Endothelial cell of umbilical vein (primary cell): ENCODE results near the gene CDH22. TPM values are rescaled to one million over a fixed set of nuclear protein-coding genes. Genes with fewer than 3 reads are reported as not detected.

Experiments used
- BruUV-seq: library from RNA; stranded (reverse); fragments of 400-500 nt; replicated peaks from 2 replicates; lab custom pipeline; 2021; lab: Mats Ljungman, UMichigan
- CTCF ChIA-PET: fragments of 300-600, 350-600 bp; sonication (Branson Sonifier 250); formaldehyde crosslinking; loops from one replicate; lab custom pipeline; 2021; ENCODE audit warnings: antibody characterized with exemption, inconsistent platforms; lab: Charles Lee
- POLR2A ChIA-PET: fragments of 300-600, 350-600 bp; sonication (Branson Sonifier 250); formaldehyde crosslinking; loops from one replicate; lab custom pipeline; 2021; ENCODE audit warnings: antibody characterized with exemption, inconsistent platforms; lab: Charles Lee
- DNase-seq: peaks from one replicate; pipeline ENCODE4 v3.0.0-alpha.2; 2011; ENCODE audit warnings: low read depth, low spot score
- FAIRE-seq: peaks from 2 replicates; lab custom pipeline; 2011; peaks lifted over from hg19 to GRCh38; lab: Jason Lieb, UNC
- H2AFZ ChIP-seq: 2 replicates; pipeline ENCODE4 v1.6.0; 2012; ENCODE audit warnings: low read depth, low read length, control low read depth, inconsistent platforms
- H3K27ac ChIP-seq: 2 replicates; pipeline ENCODE4 v1.5.1; 2011; ENCODE audit warnings: low read depth, mild to moderate bottlenecking, control low read depth, low read length, moderate library complexity; ENCODE audit not compliant: insufficient read depth
- H3K27me3 ChIP-seq, 2 experiments: 2 replicates each; pipeline versions ENCODE4 v1.6.0 to v1.6.1; 2011; ENCODE audit warnings: low read length in 2 of 2, mixed read lengths in 1 of 2; ENCODE audit not compliant: control insufficient read depth in 2 of 2, insufficient read depth in 2 of 2
- H3K36me3 ChIP-seq, 2 experiments: 2 replicates in 1 of 2; 3 replicates in 1 of 2; pipeline ENCODE4 v1.5.1; 2011; ENCODE audit warnings: low read length in 2 of 2, mild to moderate bottlenecking in 1 of 2, moderate library complexity in 1 of 2; ENCODE audit not compliant: control insufficient read depth in 2 of 2, insufficient read depth in 2 of 2; ENCODE audit errors: extremely low read depth in 1 of 2
- H3K4me1 ChIP-seq: 3 replicates; pipeline ENCODE4 v1.5.1; 2011; ENCODE audit warnings: mild to moderate bottlenecking, low read length; ENCODE audit not compliant: control insufficient read depth, insufficient read depth; ENCODE audit errors: extremely low read depth
- H3K4me2 ChIP-seq: 2 replicates; pipeline ENCODE4 v1.6.1; 2011; ENCODE audit warnings: low read length, control low read depth, mixed read lengths; ENCODE audit not compliant: insufficient read depth
- H3K4me3 ChIP-seq, 3 experiments: fragments of 200-600 bp in 1 of 3; sonication (generic), shearing (Covaris generic) in 1 of 3; replicated peaks in 1 of 3; 2 replicates each; pipeline ENCODE4 v1.5.1; 2011 to 2016; ENCODE audit warnings: control low read depth in 3 of 3, low read length in 3 of 3, mild to moderate bottlenecking in 2 of 3, inconsistent platforms in 1 of 3, low read depth in 1 of 3, moderate library complexity in 1 of 3; ENCODE audit not compliant: insufficient read depth in 1 of 3
- H3K79me2 ChIP-seq: 2 replicates; pipeline ENCODE4 v1.6.0; 2012; ENCODE audit warnings: low read length, inconsistent platforms; ENCODE audit not compliant: control insufficient read depth, insufficient read depth
- H3K9ac ChIP-seq: replicated peaks from 2 replicates; pipeline ENCODE3; 2011; ENCODE audit warnings: low read length, control low read depth; ENCODE audit not compliant: insufficient read depth; ENCODE audit errors: extremely low read depth
- H3K9me1 ChIP-seq: replicated peaks from 3 replicates; pipeline ENCODE4 v1.6.0; 2011; ENCODE audit warnings: mild to moderate bottlenecking, low read length; ENCODE audit not compliant: control insufficient read depth, insufficient read depth; ENCODE audit errors: extremely low read depth
- H3K9me3 ChIP-seq: replicated peaks from 2 replicates; pipeline ENCODE4 v1.5.1; 2012; ENCODE audit warnings: low read length, inconsistent platforms; ENCODE audit not compliant: control insufficient read depth, insufficient read depth
- H4K20me1 ChIP-seq: replicated peaks from 2 replicates; pipeline ENCODE3; 2011; ENCODE audit warnings: mild to moderate bottlenecking, low read length; ENCODE audit not compliant: control insufficient read depth, insufficient read depth; ENCODE audit errors: extremely low read depth
- FOS ChIP-seq: IDR thresholded peaks from 2 replicates; pipeline ENCODE4 v1.6.1; 2011; ENCODE audit warnings: mild to moderate bottlenecking, low read length, moderate library complexity, borderline replicate concordance; ENCODE audit not compliant: insufficient read depth
- GATA2 ChIP-seq: IDR thresholded peaks from 2 replicates; pipeline ENCODE4 v1.7.0; 2011; ENCODE audit warnings: low read depth, mild to moderate bottlenecking, moderate library complexity, mixed read lengths, low read length; ENCODE audit not compliant: insufficient read length, insufficient read depth
- JUN ChIP-seq: IDR thresholded peaks from 2 replicates; pipeline ENCODE4 v1.6.1; 2011; ENCODE audit warnings: borderline replicate concordance, low read depth; ENCODE audit not compliant: insufficient read length, insufficient read depth
- MYC ChIP-seq: IDR thresholded peaks from one replicate; pipeline ENCODE4 v1.6.1; 2011; ENCODE audit warnings: mild to moderate bottlenecking, low read depth, low read length
- POLR2A ChIP-seq: IDR thresholded peaks from 2 replicates; pipeline ENCODE4 v1.6.1; 2012; ENCODE audit warnings: low read depth, mild to moderate bottlenecking, control low read depth, low read length
- POLR2AphosphoS5 ChIP-seq: IDR thresholded peaks from 2 replicates; pipeline ENCODE4 v1.6.1; 2012; ENCODE audit warnings: low read depth, mild to moderate bottlenecking, control low read depth, low read length, moderate library complexity; ENCODE audit not compliant: insufficient read depth
- dilution Hi-C: fragments of 300-500 bp; cut with MboI; formaldehyde crosslinking; loops from one replicate; pipeline ENCODE4 v1.15.0; 2019; ENCODE audit warnings: low sequenced_read_pairs; ENCODE audit not compliant: extremely low pct_ligation_motif_present
- intact Hi-C: fragments of 100-400 bp; cut with micrococcal nuclease; formaldehyde crosslinking; loops from one replicate; pipeline ENCODE4 v1.10.0; 2022
- polyA plus RNA-seq, 4 experiments: library from polyadenylated mRNA; depleted of rRNA in 3 of 4; stranded (reverse) in 3 of 4; unstranded in 1 of 4; fragments of >200 nt; gene quantifications; 2 replicates each; pipeline versions ENCODE4 v1.2.1 to v1.2.3, GENCODE V29; 2011 to 2012; ENCODE audit warnings: missing spikeins in 1 of 4
- total RNA-seq: library from RNA; stranded (reverse); gene quantifications from 2 replicates; pipeline ENCODE4 v1.2.3, GENCODE V29; 2021
- TF ChIP-seq, protein P1 (sequence below): IDR thresholded peaks from 2 replicates; pipeline ENCODE4 v1.6.1; 2011; ENCODE audit not compliant: insufficient read depth, insufficient read length
- TF ChIP-seq, protein P2 (sequence below), 2 donors: IDR thresholded peaks; 1 replicate in 1 of 2; 2 replicates in 1 of 2; pipeline ENCODE4 v1.5.1; 2011; ENCODE audit warnings: low read length in 2 of 2, mild to moderate bottlenecking in 2 of 2, moderate library complexity in 2 of 2, control low read depth in 1 of 2, inconsistent platforms in 1 of 2, low read depth in 1 of 2; ENCODE audit not compliant: insufficient read depth in 1 of 2; ENCODE audit errors: extremely low read depth in 1 of 2

The CDH22 gene
- total and polyA plus RNA-seq, 2 donors (not counting 3 experiments of a cell fraction or from before 2014, with no cell fraction given), result not detected

DNA sequence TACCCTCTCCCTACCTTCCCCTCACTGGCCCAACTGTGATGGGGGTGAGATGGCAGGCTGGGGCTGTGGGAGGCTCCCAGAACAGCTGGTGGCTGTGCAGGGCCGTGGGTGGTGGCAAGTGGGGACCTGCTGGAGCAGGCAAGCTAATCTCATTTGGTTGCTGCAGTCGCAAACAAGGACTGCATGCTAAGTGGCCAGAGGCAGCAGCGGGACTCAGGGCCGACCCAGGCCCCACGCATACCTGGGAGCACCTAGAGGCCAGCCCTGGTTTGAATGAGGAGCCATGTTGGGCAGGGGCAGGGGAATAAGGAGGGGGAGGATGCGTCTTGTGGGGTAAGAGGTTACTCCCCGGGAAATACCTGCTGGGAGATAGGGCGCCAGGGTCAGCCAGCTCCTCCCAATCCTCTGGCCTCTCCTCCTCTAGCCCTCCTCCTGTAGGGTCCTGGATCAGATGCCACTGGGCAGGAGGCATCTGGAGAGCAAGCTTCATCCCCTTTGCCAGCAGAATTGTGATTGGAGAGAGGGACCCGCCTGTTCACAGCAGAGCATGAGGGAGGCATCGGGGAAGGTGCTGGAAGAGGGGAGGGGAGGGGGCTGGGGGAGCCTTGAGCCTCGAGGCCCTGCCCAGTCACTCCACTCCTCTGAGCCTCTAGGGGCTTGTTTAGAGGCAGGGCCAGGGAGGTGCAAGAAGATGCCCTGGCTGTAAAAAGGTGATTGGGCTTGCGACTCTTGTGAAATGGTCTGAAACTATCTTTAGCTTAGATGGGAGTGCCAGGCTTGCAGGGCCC lies 24.3 kb upstream of the CDH22 start:
- peaks cover 6 to 11% of the 10 kb centered on the region in 2 experiments for H3K27me3 ChIP-seq
- FAIRE-seq, result no peak
- H3K27ac ChIP-seq, result no peak overlapping the region
- no peaks in the 10 kb centered on the region for H3K79me2 ChIP-seq
- POLR2A ChIA-PET, result no interaction called here
- H3K4me3 ChIP-seq, result no peak overlapping the region
- intact Hi-C loops (no loop called here), dilution Hi-C loops (no loop called here)
- CTCF ChIA-PET, result interaction anchor here (0.8 to 2.2 kb wide), 4 partner anchors 9 to 199 kb away, joined by 3 to 7 read pairs (median 4); no protein-coding TSS in a partner anchor
- H4K20me1 ChIP-seq, result no peaks in the 10 kb centered on the region
- BruUV-seq, result no TSS peak
- H3K9me3 ChIP-seq, result no peaks in the 10 kb centered on the region
- H3K4me2 ChIP-seq, result no peak overlapping the region
- TF ChIP-seq, protein P1, sequence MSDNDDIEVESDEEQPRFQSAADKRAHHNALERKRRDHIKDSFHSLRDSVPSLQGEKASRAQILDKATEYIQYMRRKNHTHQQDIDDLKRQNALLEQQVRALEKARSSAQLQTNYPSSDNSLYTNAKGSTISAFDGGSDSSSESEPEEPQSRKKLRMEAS, result no peak
- no peak for TF ChIP-seq FOS
- no peak for TF ChIP-seq MYC
- TF ChIP-seq POLR2A, result no peak
- no peak for TF ChIP-seq POLR2AphosphoS5
- TF ChIP-seq GATA2, result no peak
- no peak for TF ChIP-seq JUN
- TF ChIP-seq, protein P2, sequence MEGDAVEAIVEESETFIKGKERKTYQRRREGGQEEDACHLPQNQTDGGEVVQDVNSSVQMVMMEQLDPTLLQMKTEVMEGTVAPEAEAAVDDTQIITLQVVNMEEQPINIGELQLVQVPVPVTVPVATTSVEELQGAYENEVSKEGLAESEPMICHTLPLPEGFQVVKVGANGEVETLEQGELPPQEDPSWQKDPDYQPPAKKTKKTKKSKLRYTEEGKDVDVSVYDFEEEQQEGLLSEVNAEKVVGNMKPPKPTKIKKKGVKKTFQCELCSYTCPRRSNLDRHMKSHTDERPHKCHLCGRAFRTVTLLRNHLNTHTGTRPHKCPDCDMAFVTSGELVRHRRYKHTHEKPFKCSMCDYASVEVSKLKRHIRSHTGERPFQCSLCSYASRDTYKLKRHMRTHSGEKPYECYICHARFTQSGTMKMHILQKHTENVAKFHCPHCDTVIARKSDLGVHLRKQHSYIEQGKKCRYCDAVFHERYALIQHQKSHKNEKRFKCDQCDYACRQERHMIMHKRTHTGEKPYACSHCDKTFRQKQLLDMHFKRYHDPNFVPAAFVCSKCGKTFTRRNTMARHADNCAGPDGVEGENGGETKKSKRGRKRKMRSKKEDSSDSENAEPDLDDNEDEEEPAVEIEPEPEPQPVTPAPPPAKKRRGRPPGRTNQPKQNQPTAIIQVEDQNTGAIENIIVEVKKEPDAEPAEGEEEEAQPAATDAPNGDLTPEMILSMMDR (IDR thresholded peaks at IDR 0.05; ENCODE audit: extremely low read depth in 1 of 2, insufficient read depth in 1 of 2, low read depth in 1 of 2, low read length in 2 of 2), result no peak
- H3K4me1 ChIP-seq, result no peaks in the 10 kb centered on the region
- H2AFZ ChIP-seq, result no peak overlapping the region
- H3K9me1 ChIP-seq, result no peaks in the 10 kb centered on the region
- no peak overlapping the region for H3K9ac ChIP-seq
- no peaks in the 10 kb centered on the region for H3K36me3 ChIP-seq
- no peak for DNase-seq
